ENCODE measurements around the gene SMPDL3B. TPM values are rescaled to one million over a fixed set of nuclear protein-coding genes. Genes with fewer than 3 reads are reported as not detected.

Gene SMPDL3B
- total RNA-seq, 2 donors from 2014 or later: 10.1 to 11.8 TPM

- Histone ChIP-seq H3K36me3 (ENCODE audit: control insufficient read depth, insufficient read depth, low read length) (peaks cover 43% of the 10 kb centered on the region), H3K27ac (ENCODE audit: low read depth, low read length) (no peak overlapping the region), H3K9me3 (ENCODE audit: control insufficient read depth, low read length) (no peaks in the 10 kb centered on the region), H3K4me1 (ENCODE audit: control insufficient read depth, insufficient read depth, low read length) (no peaks in the 10 kb centered on the region), H3K9ac (ENCODE audit: extremely low read depth, low read length, poor library complexity, severe bottlenecking) (no peak overlapping the region), H3K4me3 (ENCODE audit: low read length) (no peak overlapping the region), H3K27me3 (ENCODE audit: control insufficient read depth, insufficient read depth, low read length, poor library complexity, severe bottlenecking) (no peaks in the 10 kb centered on the region)
- H3K4me1 Mint-ChIP-seq: peaks cover 4% of the 10 kb centered on the region
- DNase-seq: no peak
- no peak overlapping the region for H3K4me3 Mint-ChIP-seq
- no peaks in the 10 kb centered on the region for H3K9me3 Mint-ChIP-seq
- H3K36me3 Mint-ChIP-seq (ENCODE audit: low read depth): peaks cover 28% of the 10 kb centered on the region
- H3K27me3 Mint-ChIP-seq (ENCODE audit: insufficient read depth): no peaks in the 10 kb centered on the region
- no peak overlapping the region for H3K27ac Mint-ChIP-seq
- no peak for TF ChIP-seq CTCF (conservative IDR thresholded peaks at IDR 0.05)
- 94 to 98% methylated on average over 4 to 6 of the region's 6 CpGs for WGBS, 2 experiments (ENCODE audit: insufficient coverage in 1 of 2, insufficient read length in 1 of 2)
Measured at GRCh38 chr1:27970401-27970800, 35.6 kb downstream of the SMPDL3B start.

- H3K4me3 ChIP-seq (ENCODE audit: low read length): no peak overlapping the region
- no peak overlapping the region for H3K4me3 Mint-ChIP-seq
- H3K9me3 Mint-ChIP-seq: no peaks in the 10 kb centered on the region
- DNase-seq: no peak
- no peaks in the 10 kb centered on the region for H3K9me3 ChIP-seq (ENCODE audit: control insufficient read depth, low read length)
- no peak overlapping the region for H3K27ac ChIP-seq (ENCODE audit: low read depth, low read length)
- H3K27me3 ChIP-seq (ENCODE audit: control insufficient read depth, insufficient read depth, low read length, poor library complexity, severe bottlenecking): no peaks in the 10 kb centered on the region
- peaks cover 22% of the 10 kb centered on the region for H3K36me3 Mint-ChIP-seq (ENCODE audit: low read depth)
- H3K9ac ChIP-seq (ENCODE audit: extremely low read depth, low read length, poor library complexity, severe bottlenecking): no peak overlapping the region
- H3K4me1 Mint-ChIP-seq: peaks cover 4% of the 10 kb centered on the region
- TF ChIP-seq CTCF (conservative IDR thresholded peaks at IDR 0.05): no peak
- H3K27me3 Mint-ChIP-seq (ENCODE audit: insufficient read depth): no peaks in the 10 kb centered on the region
- no peaks in the 10 kb centered on the region for H3K4me1 ChIP-seq (ENCODE audit: control insufficient read depth, insufficient read depth, low read length)
- no peak overlapping the region for H3K27ac Mint-ChIP-seq
- peaks cover 43% of the 10 kb centered on the region for H3K36me3 ChIP-seq (ENCODE audit: control insufficient read depth, insufficient read depth, low read length)
Measured at GRCh38 chr1:27971674-27972073, 36.9 kb downstream of the SMPDL3B start.

GRCh38 chr1:27972141-27972540 is 37.3 kb downstream of the SMPDL3B start:
- Mint-ChIP-seq H3K9me3 (no peaks in the 10 kb centered on the region), H3K4me1 (peaks cover 4% of the 10 kb centered on the region), H3K36me3 (ENCODE audit: low read depth) (peaks cover 22% of the 10 kb centered on the region), H3K27me3 (ENCODE audit: insufficient read depth) (no peaks in the 10 kb centered on the region), H3K4me3 (no peak overlapping the region), H3K27ac (no peak overlapping the region)
- Histone ChIP-seq H3K9ac (ENCODE audit: extremely low read depth, low read length, poor library complexity, severe bottlenecking) (no peak overlapping the region), H3K9me3 (ENCODE audit: control insufficient read depth, low read length) (no peaks in the 10 kb centered on the region), H3K27me3 (ENCODE audit: control insufficient read depth, insufficient read depth, low read length, poor library complexity, severe bottlenecking) (no peaks in the 10 kb centered on the region), H3K4me1 (ENCODE audit: control insufficient read depth, insufficient read depth, low read length) (no peaks in the 10 kb centered on the region), H3K36me3 (ENCODE audit: control insufficient read depth, insufficient read depth, low read length) (peaks cover 47% of the 10 kb centered on the region), H3K27ac (ENCODE audit: low read depth, low read length) (no peak overlapping the region), H3K4me3 (ENCODE audit: low read length) (no peak overlapping the region)
- DNase-seq: no peak
- no peak for TF ChIP-seq CTCF (conservative IDR thresholded peaks at IDR 0.05)
- WGBS, 2 experiments (ENCODE audit: insufficient coverage in 1 of 2, insufficient read length in 1 of 2): 89 to 100% methylated on average over 2 to 4 of the region's 4 CpGs

Data from endodermal cell (in vitro differentiated cells).